Mesenchymal stem cell (in vitro differentiated cells and primary cell): ENCODE measurements around the gene SLU7.
A peak's percentile ranks its signal among the peaks of the same experiment; 100 is the strongest.

Experiments
- DNase-seq: peaks from one replicate; pipeline ENCODE4 v3.0.0-alpha.2; 2013
- H2AFZ ChIP-seq: one replicate; pipeline ENCODE4 v1.6.1; 2013; ENCODE audit warnings: low read depth, mild to moderate bottlenecking, control low read depth, inconsistent platforms, low read length, moderate library complexity
- H2AK5ac ChIP-seq: 2 replicates; pipeline ENCODE4 v1.6.1; 2013; ENCODE audit warnings: low read length, moderate library complexity, mild to moderate bottlenecking, inconsistent platforms; ENCODE audit not compliant: severe bottlenecking
- H2BK120ac ChIP-seq: one replicate; pipeline ENCODE4 v1.6.1; 2013; ENCODE audit warnings: low read depth, mild to moderate bottlenecking, inconsistent platforms, low read length, moderate library complexity
- H2BK12ac ChIP-seq, 2 experiments: one replicate each; pipeline ENCODE4 v1.6.1; 2013; ENCODE audit warnings: inconsistent platforms in 2 of 2, low read length in 2 of 2, mild to moderate bottlenecking in 2 of 2, moderate library complexity in 2 of 2, control low read depth in 1 of 2
- H2BK15ac ChIP-seq: one replicate; pipeline ENCODE4 v1.6.1; 2013; ENCODE audit warnings: mild to moderate bottlenecking, low read depth, inconsistent platforms; ENCODE audit not compliant: poor library complexity, severe bottlenecking
- H2BK5ac ChIP-seq: 2 replicates; pipeline ENCODE4 v1.6.1; 2013; ENCODE audit warnings: low read depth, mild to moderate bottlenecking, low read length, control low read depth, inconsistent platforms; ENCODE audit not compliant: poor library complexity, severe bottlenecking
- H3K14ac ChIP-seq, 2 experiments: one replicate each; pipeline ENCODE4 v1.6.1; 2013; ENCODE audit warnings: inconsistent platforms in 2 of 2, low read length in 2 of 2, control low read depth in 1 of 2, mild to moderate bottlenecking in 1 of 2, moderate library complexity in 1 of 2
- H3K18ac ChIP-seq, 2 experiments: one replicate each; pipeline ENCODE4 v1.6.1; 2013; ENCODE audit warnings: inconsistent platforms in 2 of 2, low read length in 2 of 2, control low read depth in 1 of 2, low read depth in 1 of 2, mild to moderate bottlenecking in 1 of 2
- H3K23ac ChIP-seq, 2 experiments: one replicate each; pipeline ENCODE4 v1.6.1; 2013; ENCODE audit warnings: inconsistent platforms in 2 of 2, low read length in 2 of 2, mild to moderate bottlenecking in 2 of 2, moderate library complexity in 2 of 2, control low read depth in 1 of 2
- H3K27ac ChIP-seq: 2 replicates; pipeline ENCODE4 v1.5.1; 2013; ENCODE audit warnings: mild to moderate bottlenecking, moderate library complexity, low read length, control low read depth, inconsistent platforms; ENCODE audit not compliant: poor library complexity, severe bottlenecking
- H3K27me3 ChIP-seq, 2 experiments: 2 replicates each; pipeline versions ENCODE4 v1.6.1 to v1.7.0; 2013; ENCODE audit warnings: low read length in 2 of 2, mild to moderate bottlenecking in 2 of 2, moderate library complexity in 2 of 2, control low read depth in 1 of 2, inconsistent platforms in 1 of 2; ENCODE audit not compliant: control insufficient read depth in 1 of 2, insufficient read depth in 1 of 2
- H3K36me3 ChIP-seq, 2 experiments: 2 replicates each; pipeline versions ENCODE4 v1.6.1 to v1.7.0; 2013; ENCODE audit warnings: low read length in 2 of 2, control low read depth in 1 of 2, inconsistent platforms in 1 of 2, low read depth in 1 of 2, mild to moderate bottlenecking in 1 of 2; ENCODE audit not compliant: insufficient read depth in 2 of 2, control insufficient read depth in 1 of 2
- H3K4ac ChIP-seq, 2 experiments: one replicate each; pipeline ENCODE4 v1.6.1; 2013; ENCODE audit warnings: inconsistent platforms in 2 of 2, low read length in 2 of 2, mild to moderate bottlenecking in 2 of 2, moderate library complexity in 2 of 2, control low read depth in 1 of 2, low read depth in 1 of 2
- H3K4me1 ChIP-seq: 2 replicates; pipeline ENCODE4 v1.6.1; 2013; ENCODE audit warnings: low read depth, low read length, control low read depth; ENCODE audit not compliant: control insufficient read depth, insufficient read depth
- H3K4me2 ChIP-seq: 2 replicates; pipeline ENCODE4 v1.6.1; 2013; ENCODE audit warnings: low read length, mild to moderate bottlenecking, inconsistent platforms; ENCODE audit not compliant: poor library complexity, severe bottlenecking
- H3K4me3 ChIP-seq, 2 experiments: 2 replicates each; pipeline versions ENCODE4 v1.5.1 to v1.7.0; 2013; ENCODE audit warnings: low read length in 2 of 2, mild to moderate bottlenecking in 2 of 2, control low read depth in 1 of 2, low read depth in 1 of 2; ENCODE audit not compliant: insufficient read depth in 1 of 2
- H3K79me1 ChIP-seq: replicated peaks from 2 replicates; pipeline ENCODE4 v1.6.1; 2013; ENCODE audit warnings: mild to moderate bottlenecking, control low read depth, low read length, inconsistent platforms; ENCODE audit not compliant: poor library complexity, severe bottlenecking
- H3K9ac ChIP-seq: 2 replicates; pipeline ENCODE4 v1.7.0; 2013; ENCODE audit warnings: mild to moderate bottlenecking, low read length, moderate library complexity
- H3K9me3 ChIP-seq: 2 replicates; pipeline ENCODE4 v1.7.0; 2013; ENCODE audit warnings: mild to moderate bottlenecking, low read length; ENCODE audit not compliant: control insufficient read depth
- H4K8ac ChIP-seq: one replicate; pipeline ENCODE4 v1.6.1; 2013; ENCODE audit warnings: inconsistent platforms, mild to moderate bottlenecking, low read length, moderate library complexity
- H4K91ac ChIP-seq: one replicate; pipeline ENCODE4 v1.6.1; 2013; ENCODE audit warnings: mild to moderate bottlenecking, low read length, inconsistent platforms
- WGBS: methylation state at CpG from one replicate; pipeline ENCODE4 v1.1.7; 2013; ENCODE audit warnings: mixed read lengths; 5-methylcytosine and 5-hydroxymethylcytosine counted together

SLU7 gene

GRCh38 chr5:160379511-160379910 lies 39.4 kb downstream of the SLU7 start:
- no peaks in the 10 kb centered on the region for H3K9me3 ChIP-seq
- no peak overlapping the region for H2AK5ac ChIP-seq
- no peaks in the 10 kb centered on the region for H3K36me3 ChIP-seq
- H3K23ac ChIP-seq: no peak overlapping the region
- H2BK5ac ChIP-seq: no peak overlapping the region
- H2AFZ ChIP-seq: no peak overlapping the region
- no peak overlapping the region for H3K18ac ChIP-seq
- no peak overlapping the region for H2BK12ac ChIP-seq
- no peak overlapping the region for H3K27ac ChIP-seq
- H3K4me1 ChIP-seq: no peaks in the 10 kb centered on the region
- no peak overlapping the region for H3K4me2 ChIP-seq
- peaks cover 12 to 16% of the 10 kb centered on the region in 2 experiments for H3K27me3 ChIP-seq
- WGBS: 87% methylated on average over 3 of the region's 4 CpGs
- DNase-seq: no peak
- H4K8ac ChIP-seq: no peak overlapping the region
- H4K91ac ChIP-seq: no peak overlapping the region
- no peak overlapping the region for H3K9ac ChIP-seq
- no peaks in the 10 kb centered on the region for H3K79me1 ChIP-seq
- H3K14ac ChIP-seq: no peak overlapping the region
- H3K4ac ChIP-seq: no peak overlapping the region
- no peak overlapping the region for H2BK15ac ChIP-seq
- H2BK120ac ChIP-seq: no peak overlapping the region
- no peak overlapping the region for H3K4me3 ChIP-seq

GRCh38 chr5:160378330-160378729 lies 40.6 kb downstream of the SLU7 start:
- Histone ChIP-seq H3K23ac (no peak overlapping the region), H3K4me2 (no peak overlapping the region), H2AFZ (no peak overlapping the region), H3K27me3 (peaks cover 24% of the 10 kb centered on the region in 2 experiments), H2AK5ac (no peak overlapping the region), H4K91ac (no peak overlapping the region), H3K4ac (no peak overlapping the region), H3K9me3 (no peaks in the 10 kb centered on the region), H2BK5ac (no peak overlapping the region), H3K9ac (no peak overlapping the region), H3K4me3 (no peak overlapping the region), H4K8ac (no peak overlapping the region), H3K79me1 (no peaks in the 10 kb centered on the region), H2BK120ac (no peak overlapping the region), H2BK12ac (no peak overlapping the region), H3K36me3 (no peaks in the 10 kb centered on the region), H3K4me1 (no peaks in the 10 kb centered on the region), H3K14ac (no peak overlapping the region), H2BK15ac (no peak overlapping the region), H3K27ac (no peak overlapping the region), H3K18ac (no peak overlapping the region)
- DNase-seq: no peak
- WGBS: 60% methylated on average over 1 of the region's 2 CpGs

- H3K4ac ChIP-seq: no peak overlapping the region
- no peak overlapping the region for H3K4me3 ChIP-seq
- WGBS: 92% methylated on average over 2 of the region's 5 CpGs
- DNase-seq: no peak
- H4K91ac ChIP-seq: no peak overlapping the region
- H3K36me3 ChIP-seq: no peaks in the 10 kb centered on the region
- no peak overlapping the region for H2BK120ac ChIP-seq
- H3K9ac ChIP-seq: peak overlapping the region; percentile 3
- no peak overlapping the region for H2BK5ac ChIP-seq
- H2BK12ac ChIP-seq: no peak overlapping the region
- H2AK5ac ChIP-seq: no peak overlapping the region
- H3K4me2 ChIP-seq: no peak overlapping the region
- no peak overlapping the region for H3K18ac ChIP-seq
- no peak overlapping the region for H2AFZ ChIP-seq
- H3K27me3 ChIP-seq: peaks cover 26 to 28% of the 10 kb centered on the region in 2 experiments
- no peaks in the 10 kb centered on the region for H3K79me1 ChIP-seq
- no peaks in the 10 kb centered on the region for H3K9me3 ChIP-seq
- H3K4me1 ChIP-seq: no peaks in the 10 kb centered on the region
- no peak overlapping the region for H4K8ac ChIP-seq
- H3K14ac ChIP-seq: no peak overlapping the region
- H3K27ac ChIP-seq: no peak overlapping the region
- H2BK15ac ChIP-seq: no peak overlapping the region
- no peak overlapping the region for H3K23ac ChIP-seq
Observed at GRCh38 chr5:160377651-160378050, 41.2 kb downstream of the SLU7 start.

GRCh38 chr5:160376416-160376815 lies 42.5 kb downstream of the SLU7 start:
- Histone ChIP-seq H3K4me2 (no peak overlapping the region), H2AK5ac (no peak overlapping the region), H3K79me1 (no peaks in the 10 kb centered on the region), H2BK15ac (no peak overlapping the region), H3K14ac (no peak overlapping the region), H3K36me3 (no peaks in the 10 kb centered on the region), H3K18ac (no peak overlapping the region), H3K27ac (no peak overlapping the region), H2BK12ac (no peak overlapping the region), H3K9ac (no peak overlapping the region), H2BK5ac (no peak overlapping the region), H3K27me3 (peaks cover 26 to 32% of the 10 kb centered on the region in 2 experiments), H3K4me1 (no peaks in the 10 kb centered on the region), H4K91ac (no peak overlapping the region), H3K9me3 (no peaks in the 10 kb centered on the region), H2AFZ (no peak overlapping the region), H2BK120ac (no peak overlapping the region), H3K23ac (no peak overlapping the region), H3K4me3 (no peak overlapping the region), H4K8ac (no peak overlapping the region), H3K4ac (no peak overlapping the region)
- no peak for DNase-seq
